NOMO-1 treated with dmso at 0.1 percent for 144 hours (cell line): ENCODE data around the gene RIMBP2.

Experiments
- DNase-seq: peaks from one replicate; lab custom pipeline; 2025; ENCODE audit not compliant: unreplicated experiment; lab: John Stamatoyannopoulos, UW

The RIMBP2 gene

GRCh38 chr12:130552483-130552996 is 163.6 kb downstream of the RIMBP2 start:
- DNase-seq, result no peak

- DNase-seq, result no peak
These were observed 166.7 kb downstream of the RIMBP2 start for GRCh38 chr12:130549361-130549760.

GRCh38 chr12:130547480-130548155 is 168.5 kb downstream of the RIMBP2 start:
- no peak for DNase-seq

GRCh38 chr12:130546494-130546893 is 169.6 kb downstream of the RIMBP2 start:
- DNase-seq, result no peak

GRCh38 chr12:130545475-130545874 is 170.6 kb downstream of the RIMBP2 start:
- DNase-seq, result no peak

DNA sequence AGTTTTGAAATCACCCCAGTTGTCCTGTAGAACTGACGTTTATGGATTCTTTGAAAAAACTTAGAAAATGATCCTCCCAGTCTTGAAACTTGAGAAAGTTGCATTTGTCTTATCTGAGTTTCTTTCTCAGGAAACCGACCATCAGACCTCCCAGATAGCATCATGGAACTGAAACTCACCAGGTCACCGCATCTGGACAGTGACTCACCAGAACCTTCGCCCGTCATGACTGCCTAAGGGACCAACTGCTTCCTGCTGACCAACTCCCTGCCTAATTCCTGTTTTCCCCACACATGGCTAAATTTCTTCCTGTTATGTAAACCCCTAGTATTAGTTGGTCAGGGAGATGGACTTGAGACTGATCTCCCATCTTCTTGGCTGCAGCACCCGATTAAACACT is 175.7 kb downstream of the RIMBP2 start:
- no peak for DNase-seq

DNA sequence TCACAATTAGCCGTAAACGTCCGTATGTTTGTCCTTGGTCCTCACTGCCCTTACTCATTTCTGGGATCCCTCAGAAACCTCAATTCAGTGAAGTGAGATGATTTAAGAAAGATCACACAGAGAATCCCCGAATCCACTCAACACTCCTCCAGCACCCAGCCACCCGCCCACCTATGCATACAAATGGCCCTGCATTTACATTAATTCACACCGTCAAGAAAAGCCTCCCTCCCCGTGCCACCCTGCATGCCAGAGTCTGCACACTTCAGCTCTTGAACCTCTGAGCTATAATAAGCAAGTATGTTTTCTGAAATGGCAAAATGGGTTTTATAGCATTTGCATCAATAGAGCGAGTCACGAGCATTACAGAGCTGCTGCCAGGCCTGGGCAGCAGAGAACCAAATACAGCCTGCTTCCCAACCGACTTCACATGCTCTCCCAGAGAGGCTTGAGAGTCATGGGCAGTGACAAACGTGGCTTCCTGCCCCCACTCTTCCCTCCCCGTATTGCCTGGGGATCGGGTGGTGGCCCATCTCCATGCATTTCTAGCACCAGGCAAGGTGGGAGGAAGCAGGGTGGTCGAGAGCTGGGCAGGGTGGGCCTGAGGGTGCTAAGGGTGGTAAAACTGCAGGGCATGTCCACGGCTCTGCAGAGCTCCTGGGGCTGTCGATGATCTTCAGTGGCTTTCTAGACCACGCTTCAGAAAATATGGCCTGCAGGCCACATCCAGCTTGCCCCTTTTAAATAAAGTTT is 177.6 kb downstream of the RIMBP2 start:
- DNase-seq, result no peak

- DNase-seq, result no peak
These were observed 178.4 kb downstream of the RIMBP2 start for GRCh38 chr12:130537655-130538054.

DNA sequence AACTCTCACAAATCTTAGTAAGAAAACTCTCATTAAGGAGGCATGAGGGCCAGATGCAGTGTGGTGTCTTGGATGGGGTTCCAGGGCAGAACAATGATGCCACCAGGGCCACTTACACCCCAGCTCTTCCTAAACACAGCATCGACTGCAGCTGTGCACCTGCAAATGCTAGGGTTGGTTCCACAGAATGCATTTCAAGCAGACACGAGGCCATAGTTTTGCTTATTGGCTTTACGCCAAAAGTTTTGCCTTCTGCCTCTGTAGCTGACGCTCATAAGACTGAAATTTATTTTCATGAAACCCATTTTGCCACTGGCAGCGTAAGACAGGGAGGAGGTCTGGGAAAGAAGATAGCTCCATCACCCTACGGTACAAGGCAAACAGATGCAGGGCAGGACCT is 179.0 kb downstream of the RIMBP2 start:
- DNase-seq, result no peak

GRCh38 chr12:130530429-130530828 is 185.7 kb downstream of the RIMBP2 start:
- DNase-seq, result no peak

- DNase-seq, result no peak
These were observed 186.3 kb downstream of the RIMBP2 start for GRCh38 chr12:130529781-130530180.

DNA sequence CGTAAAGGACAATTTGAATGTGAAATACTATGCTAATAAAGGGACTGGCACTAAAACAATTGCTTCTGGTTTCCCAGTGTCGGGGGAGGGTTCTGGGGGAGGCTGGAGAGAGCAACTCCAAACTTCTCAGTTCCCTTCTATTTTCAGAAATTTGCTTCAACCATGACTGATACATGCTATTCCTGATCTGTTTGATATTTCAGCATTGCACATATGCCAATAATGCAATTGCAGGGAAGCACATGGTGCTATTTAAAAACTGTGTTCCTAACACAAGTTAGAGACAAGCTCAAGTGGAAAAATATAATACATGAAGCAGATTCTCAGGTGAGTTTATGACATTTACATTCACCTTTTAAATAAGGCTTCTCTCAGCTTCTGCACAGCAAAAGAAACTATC is 188.9 kb downstream of the RIMBP2 start:
- DNase-seq, result no peak

DNA sequence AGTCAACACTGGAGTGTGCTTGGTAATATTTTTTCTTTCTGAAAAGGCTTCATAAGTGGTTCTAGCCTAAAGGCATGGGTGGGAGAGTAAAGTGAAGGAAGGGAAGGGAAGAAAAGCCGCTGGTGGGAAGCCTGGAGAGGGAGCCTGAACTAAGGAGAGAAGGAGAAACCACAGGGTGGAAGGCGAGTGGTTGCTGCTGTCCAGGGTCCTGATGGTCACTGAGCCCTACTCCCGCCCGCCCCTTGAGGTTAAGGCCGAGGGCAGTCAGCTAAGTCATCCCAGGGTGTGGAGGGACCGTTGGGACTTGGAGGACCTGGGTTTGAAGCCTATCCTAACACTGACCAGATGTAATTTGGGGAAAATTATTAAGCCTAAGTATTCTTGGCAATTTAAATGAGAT is 189.3 kb downstream of the RIMBP2 start:
- no peak for DNase-seq

DNA sequence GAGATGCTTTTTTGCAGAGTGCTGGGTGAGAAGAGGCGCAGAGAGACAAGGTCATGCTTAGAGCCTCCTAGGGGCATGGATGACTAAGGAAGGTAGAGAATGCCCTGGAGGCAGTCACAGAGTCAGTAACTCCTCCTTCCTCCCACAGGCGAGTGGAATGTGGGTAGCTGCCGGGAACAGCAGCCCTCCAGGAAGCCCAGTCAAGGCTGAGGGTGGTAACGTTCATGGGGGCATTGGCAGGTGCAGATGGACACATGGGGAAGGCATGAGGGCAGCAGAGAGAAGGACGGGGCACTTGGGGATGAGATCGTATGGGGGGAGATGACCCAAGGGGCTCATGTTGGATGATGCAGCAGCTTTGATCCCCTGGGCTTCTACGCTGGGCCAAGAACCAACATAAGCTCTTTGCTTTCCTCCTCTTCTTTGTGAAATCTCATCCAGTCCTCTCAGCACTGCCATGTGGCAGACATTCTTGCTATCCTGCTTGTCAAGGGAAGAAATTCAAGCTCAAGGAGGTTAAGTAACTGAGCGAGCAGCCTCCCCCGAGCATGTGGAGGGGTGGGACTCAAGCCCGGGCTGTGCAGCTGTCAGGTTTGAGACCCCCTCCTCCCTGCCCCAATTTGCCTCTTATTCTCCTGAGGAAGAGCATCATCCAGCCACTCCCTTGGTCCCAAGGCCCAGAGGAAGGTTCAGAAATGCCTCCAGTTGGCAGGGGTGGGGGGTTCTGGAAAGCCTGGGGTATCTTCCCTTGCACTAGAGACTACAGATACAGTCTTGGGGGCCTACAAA is 190.5 kb downstream of the RIMBP2 start:
- no peak for DNase-seq

DNA sequence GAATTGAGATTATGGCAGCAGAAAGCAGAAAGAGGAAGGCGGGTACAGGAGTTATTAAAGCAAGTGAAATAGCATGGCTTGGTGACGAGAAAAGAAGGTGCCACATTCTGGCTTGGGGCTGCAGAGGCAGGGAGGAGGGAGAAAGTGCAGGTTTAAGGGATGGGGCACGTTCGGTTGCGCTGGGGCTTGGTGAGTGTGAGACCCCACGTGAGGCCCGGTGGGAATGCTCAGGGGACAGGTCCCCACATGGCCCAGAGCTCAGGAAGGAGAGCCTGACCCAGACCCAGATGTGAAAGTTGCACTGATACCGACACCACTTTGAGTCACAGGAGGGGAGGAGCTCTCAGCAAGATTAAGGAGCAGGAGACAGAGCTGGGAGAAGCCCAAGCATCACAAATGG is 191.3 kb downstream of the RIMBP2 start:
- no peak for DNase-seq

DNA sequence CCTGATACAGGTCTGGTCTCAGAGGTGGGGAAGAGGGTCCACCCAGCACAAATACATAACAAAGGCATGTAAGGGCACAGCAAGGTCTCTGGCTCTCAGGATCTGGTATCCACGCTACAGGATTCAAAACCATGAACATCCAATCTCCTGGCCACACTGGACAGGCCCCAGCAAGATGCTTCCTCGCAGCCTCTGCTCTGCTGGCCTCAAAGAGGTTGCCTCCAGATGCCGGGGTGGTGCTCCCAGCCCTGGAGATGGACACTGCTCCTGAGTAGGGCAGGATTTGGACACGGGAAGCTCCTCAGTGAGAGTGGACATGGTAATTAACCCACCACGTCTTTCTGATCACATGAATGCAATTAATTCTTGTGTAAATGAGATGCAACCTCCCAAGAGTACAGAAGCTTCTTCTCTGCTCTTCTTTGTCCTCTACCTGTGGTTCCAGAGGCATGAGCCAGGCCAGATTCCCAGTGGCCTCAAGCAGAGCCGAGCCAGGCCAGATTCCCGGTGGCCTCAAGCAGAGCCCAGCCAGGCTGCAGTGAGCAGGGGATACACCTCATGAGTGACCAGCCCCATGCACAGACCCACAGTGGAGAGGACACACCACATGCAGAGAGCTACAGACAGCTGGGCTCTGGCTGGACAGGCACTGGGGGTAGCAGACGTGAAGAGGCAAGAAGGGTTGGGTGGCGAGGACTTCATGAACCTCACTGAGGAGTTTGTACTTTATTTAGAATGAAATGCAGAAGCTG is 192.1 kb downstream of the RIMBP2 start:
- no peak for DNase-seq

GRCh38 chr12:130523208-130523607 is 192.9 kb downstream of the RIMBP2 start:
- DNase-seq, result no peak

DNA sequence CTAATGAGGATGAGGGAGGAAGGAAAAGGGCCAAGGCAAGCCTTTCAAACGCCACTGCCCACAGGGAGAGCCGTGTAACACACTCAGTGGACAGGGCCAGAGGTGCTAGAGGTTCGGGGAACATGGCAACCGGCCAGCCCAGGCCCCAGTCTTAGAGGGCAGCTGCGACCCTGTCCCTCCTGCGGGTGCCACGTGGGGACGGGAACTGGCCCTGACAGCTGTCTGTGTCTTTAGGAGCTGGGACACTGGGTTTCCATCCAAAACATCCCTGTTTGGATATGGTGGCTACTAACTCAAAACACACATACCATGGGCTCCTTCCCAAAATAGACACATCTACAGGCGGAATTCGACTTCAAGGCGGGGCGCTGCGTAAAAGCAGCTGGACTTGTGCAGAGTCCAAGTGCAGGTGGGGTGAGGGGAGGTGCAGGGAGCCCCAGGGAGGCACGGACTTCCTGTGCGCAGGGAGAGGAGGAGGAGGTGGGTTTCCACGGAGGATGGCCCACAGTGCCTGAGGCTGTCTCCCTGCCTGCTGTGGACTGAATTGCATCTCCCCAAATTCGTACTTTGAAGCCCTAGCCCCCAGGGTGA is 193.8 kb downstream of the RIMBP2 start:
- DNase-seq, result no peak

DNA sequence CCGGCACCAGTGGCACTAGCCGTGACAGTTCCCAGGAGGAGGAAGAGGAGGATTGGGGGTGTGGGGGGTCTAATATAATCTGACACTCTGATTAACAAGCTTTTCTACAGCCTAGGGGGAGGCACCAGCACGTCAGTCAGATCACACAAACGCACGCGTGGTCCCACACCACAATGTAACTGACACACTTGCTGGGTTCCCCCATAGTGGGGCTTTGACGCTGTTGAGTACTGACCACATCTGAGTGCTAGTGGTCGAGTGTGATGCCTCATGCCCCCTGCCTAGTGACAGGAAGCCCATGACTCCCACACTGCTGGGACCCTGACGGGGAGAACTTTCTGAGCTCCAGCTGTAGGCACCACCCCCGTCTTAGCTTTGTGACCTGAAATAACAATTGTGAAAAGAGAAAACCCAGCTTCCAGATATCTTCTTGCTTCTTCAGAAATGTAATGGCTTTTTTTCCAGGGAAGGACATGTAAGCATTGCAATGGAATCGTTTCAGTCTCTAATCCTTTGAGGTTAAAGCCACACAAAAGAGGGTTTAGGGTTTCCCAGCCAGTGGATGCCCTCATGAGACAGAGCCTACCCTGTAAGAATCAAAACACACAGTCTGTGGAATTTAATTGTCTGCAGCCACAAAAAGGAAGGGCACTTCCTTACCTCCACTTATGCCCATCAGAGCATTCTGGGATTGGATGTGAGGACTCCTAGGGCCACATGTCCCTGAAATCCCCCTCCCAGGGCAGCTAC is 194.5 kb downstream of the RIMBP2 start:
- no peak for DNase-seq

- no peak for DNase-seq
These were observed 195.3 kb downstream of the RIMBP2 start for GRCh38 chr12:130520784-130521183.
